Kidney epithelial cell (primary cell): ENCODE measurements around the gene LSM14A. TPM values are rescaled to one million over a fixed set of nuclear protein-coding genes. Genes with fewer than 3 reads are reported as not detected.

Experiments
- DNase-seq: peaks from one replicate; pipeline ENCODE4 v3.0.0-alpha.2; 2010; ENCODE audit warnings: low read depth
- H3K27me3 ChIP-seq: 2 replicates; pipeline ENCODE4 v1.6.0; 2011; ENCODE audit warnings: low read length; ENCODE audit not compliant: control insufficient read depth, insufficient read depth
- H3K36me3 ChIP-seq: 2 replicates; pipeline ENCODE4 v1.5.1; 2011; ENCODE audit warnings: low read length; ENCODE audit not compliant: control insufficient read depth, insufficient read depth
- H3K4me3 ChIP-seq: 2 replicates; pipeline ENCODE4 v1.5.1; 2011; ENCODE audit warnings: low read depth, mild to moderate bottlenecking, control low read depth, low read length
- CTCF ChIP-seq: IDR thresholded peaks from 2 replicates; pipeline ENCODE4 v1.5.1; 2011; ENCODE audit warnings: mild to moderate bottlenecking, moderate library complexity, low read length, control low read depth, inconsistent platforms; ENCODE audit not compliant: insufficient read depth, poor library complexity, severe bottlenecking
- total RNA-seq: library from RNA; depleted of rRNA; stranded (reverse); fragments of >200 nt; gene quantifications from 2 replicates; pipeline ENCODE4 v1.2.3, GENCODE V29; 2015

LSM14A gene
- total RNA-seq, 1 donor from 2014 or later = 105 TPM

- peak; percentile 81 for DNase-seq
- Histone ChIP-seq H3K27me3 (no peaks in the 10 kb centered on the region), H3K4me3 (no peak overlapping the region), H3K36me3 (peaks cover 4% of the 10 kb centered on the region)
- TF ChIP-seq CTCF = no peak
Observed at GRCh38 chr19:34217952-34218817, 45.9 kb downstream of the LSM14A start.

- H3K27me3 ChIP-seq = no peaks in the 10 kb centered on the region
- DNase-seq = no peak
- peaks cover 4% of the 10 kb centered on the region for H3K36me3 ChIP-seq
- no peak overlapping the region for H3K4me3 ChIP-seq
- TF ChIP-seq CTCF = no peak
Observed at GRCh38 chr19:34218818-34219164, 46.5 kb downstream of the LSM14A start.

- TF ChIP-seq CTCF = peak; percentile 74
- Histone ChIP-seq H3K27me3 (no peaks in the 10 kb centered on the region), H3K4me3 (no peak overlapping the region), H3K36me3 (peaks cover 2% of the 10 kb centered on the region)
- DNase-seq = no peak
Observed at GRCh38 chr19:34220472-34221063, 48.3 kb downstream of the LSM14A start.

GRCh38 chr19:34222386-34222785 is 50.1 kb downstream of the LSM14A start:
- DNase-seq = no peak
- H3K4me3 ChIP-seq = no peak overlapping the region
- no peak for TF ChIP-seq CTCF
- peaks cover 3% of the 10 kb centered on the region for H3K36me3 ChIP-seq
- no peaks in the 10 kb centered on the region for H3K27me3 ChIP-seq

- DNase-seq = no peak
- no peak for TF ChIP-seq CTCF
- no peaks in the 10 kb centered on the region for H3K27me3 ChIP-seq
- no peak overlapping the region for H3K4me3 ChIP-seq
- peaks cover 3% of the 10 kb centered on the region for H3K36me3 ChIP-seq
Observed at GRCh38 chr19:34224996-34225658, 52.8 kb downstream of the LSM14A start.

- Histone ChIP-seq H3K4me3 (no peak overlapping the region), H3K27me3 (no peaks in the 10 kb centered on the region), H3K36me3 (peaks cover 3% of the 10 kb centered on the region)
- DNase-seq = no peak
- TF ChIP-seq CTCF = no peak
Observed at GRCh38 chr19:34225659-34226015, 53.3 kb downstream of the LSM14A start.
